Ishikawa (cell line): ENCODE data around the gene EAF2.

Experiments used
- CEBPB ChIP-seq: IDR thresholded peaks from 2 replicates; pipeline ENCODE4 v1.6.1; 2012
- CREB1 ChIP-seq: IDR thresholded peaks from 2 replicates; pipeline ENCODE4 v1.6.1; 2012; ENCODE audit warnings: low read depth
- EGR1 ChIP-seq: IDR thresholded peaks from 2 replicates; pipeline ENCODE4 v1.6.1; 2012
- EP300 ChIP-seq: IDR thresholded peaks from 2 replicates; pipeline ENCODE4 v1.6.1; 2012; ENCODE audit warnings: borderline replicate concordance
- FOXM1 ChIP-seq: IDR thresholded peaks from 2 replicates; pipeline ENCODE4 v1.6.1; 2012; ENCODE audit warnings: low read depth, borderline replicate concordance
- NFIC ChIP-seq: IDR thresholded peaks from 2 replicates; pipeline ENCODE4 v1.6.1; 2012
- RAD21 ChIP-seq: IDR thresholded peaks from 2 replicates; pipeline ENCODE4 v1.6.1; 2012; ENCODE audit warnings: low read depth
- TAF1 ChIP-seq: IDR thresholded peaks from 2 replicates; pipeline ENCODE4 v1.6.1; 2012; ENCODE audit warnings: low read depth, mild to moderate bottlenecking
- TCF12 ChIP-seq: IDR thresholded peaks from 2 replicates; pipeline ENCODE4 v1.6.1; 2012; ENCODE audit warnings: low read depth
- TEAD4 ChIP-seq: IDR thresholded peaks from 2 replicates; pipeline ENCODE4 v1.6.1; 2012
- YY1 ChIP-seq: IDR thresholded peaks from 2 replicates; pipeline ENCODE4 v1.6.1; 2012; ENCODE audit warnings: low read depth
- ZBTB7A ChIP-seq: IDR thresholded peaks from 2 replicates; pipeline ENCODE4 v1.6.1; 2012; ENCODE audit warnings: low read depth
- TF ChIP-seq, protein P1 (sequence below): IDR thresholded peaks from 2 replicates; pipeline ENCODE4 v1.6.1; 2012
- TF ChIP-seq, protein P2 (sequence below): IDR thresholded peaks from 2 replicates; pipeline ENCODE4 v1.6.1; 2012; ENCODE audit warnings: low read depth, mild to moderate bottlenecking
- TF ChIP-seq, protein P3 (sequence below): IDR thresholded peaks from 2 replicates; pipeline ENCODE4 v1.6.1; 2012

EAF2 gene

DNA sequence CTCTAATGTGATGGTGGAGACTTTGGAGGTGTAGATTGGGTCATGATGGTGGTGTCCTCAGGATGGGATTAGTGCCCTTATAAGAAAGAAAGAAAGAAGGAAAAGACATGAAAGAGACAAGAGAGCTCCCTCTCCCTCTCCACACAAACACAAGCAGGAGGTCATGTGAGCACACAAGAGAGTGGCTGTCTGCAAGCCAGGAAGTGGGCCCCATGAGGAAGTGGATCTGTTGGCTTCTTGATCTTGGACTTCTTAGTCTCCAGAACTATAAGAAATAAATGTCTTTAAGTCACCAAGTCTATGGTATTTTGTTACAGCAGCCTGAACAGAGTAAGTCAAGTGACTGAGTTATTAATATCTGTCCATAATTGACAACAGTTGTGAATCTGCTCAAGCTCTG lies 17.3 kb upstream of the EAF2 start:
- TF ChIP-seq EGR1 (no peak), TCF12 (no peak), NFIC (no peak), EP300 (no peak), CREB1 (no peak)
- TF ChIP-seq, protein P1, sequence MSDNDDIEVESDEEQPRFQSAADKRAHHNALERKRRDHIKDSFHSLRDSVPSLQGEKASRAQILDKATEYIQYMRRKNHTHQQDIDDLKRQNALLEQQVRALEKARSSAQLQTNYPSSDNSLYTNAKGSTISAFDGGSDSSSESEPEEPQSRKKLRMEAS: no peak

DNA sequence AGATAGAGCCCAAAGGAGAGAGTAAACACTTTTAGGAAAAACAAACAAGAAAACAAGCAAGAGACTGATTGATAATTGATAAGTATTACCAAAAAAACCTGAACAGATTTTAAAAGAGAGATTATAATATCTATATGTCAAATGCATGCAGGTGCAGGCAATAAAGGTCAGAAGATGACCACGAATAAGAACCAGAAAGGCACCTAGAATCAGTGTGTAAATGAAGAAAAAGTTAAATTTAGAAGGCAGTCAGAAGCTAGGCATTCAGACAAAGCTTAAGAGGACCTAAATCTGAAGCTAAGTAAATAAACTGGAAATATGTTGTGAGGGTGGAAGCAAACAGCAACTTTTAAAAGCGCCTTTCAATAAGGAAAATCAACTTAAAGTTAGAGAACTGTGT lies 16.4 kb upstream of the EAF2 start:
- TF ChIP-seq NFIC (no peak), RAD21 (no peak), EP300 (no peak), FOXM1 (no peak), CREB1 (no peak), TCF12 (no peak), EGR1 (no peak), ZBTB7A (no peak), CEBPB (no peak), TAF1 (no peak), TEAD4 (no peak), YY1 (no peak)
- TF ChIP-seq, protein P1: no peak
- TF ChIP-seq, protein P2, sequence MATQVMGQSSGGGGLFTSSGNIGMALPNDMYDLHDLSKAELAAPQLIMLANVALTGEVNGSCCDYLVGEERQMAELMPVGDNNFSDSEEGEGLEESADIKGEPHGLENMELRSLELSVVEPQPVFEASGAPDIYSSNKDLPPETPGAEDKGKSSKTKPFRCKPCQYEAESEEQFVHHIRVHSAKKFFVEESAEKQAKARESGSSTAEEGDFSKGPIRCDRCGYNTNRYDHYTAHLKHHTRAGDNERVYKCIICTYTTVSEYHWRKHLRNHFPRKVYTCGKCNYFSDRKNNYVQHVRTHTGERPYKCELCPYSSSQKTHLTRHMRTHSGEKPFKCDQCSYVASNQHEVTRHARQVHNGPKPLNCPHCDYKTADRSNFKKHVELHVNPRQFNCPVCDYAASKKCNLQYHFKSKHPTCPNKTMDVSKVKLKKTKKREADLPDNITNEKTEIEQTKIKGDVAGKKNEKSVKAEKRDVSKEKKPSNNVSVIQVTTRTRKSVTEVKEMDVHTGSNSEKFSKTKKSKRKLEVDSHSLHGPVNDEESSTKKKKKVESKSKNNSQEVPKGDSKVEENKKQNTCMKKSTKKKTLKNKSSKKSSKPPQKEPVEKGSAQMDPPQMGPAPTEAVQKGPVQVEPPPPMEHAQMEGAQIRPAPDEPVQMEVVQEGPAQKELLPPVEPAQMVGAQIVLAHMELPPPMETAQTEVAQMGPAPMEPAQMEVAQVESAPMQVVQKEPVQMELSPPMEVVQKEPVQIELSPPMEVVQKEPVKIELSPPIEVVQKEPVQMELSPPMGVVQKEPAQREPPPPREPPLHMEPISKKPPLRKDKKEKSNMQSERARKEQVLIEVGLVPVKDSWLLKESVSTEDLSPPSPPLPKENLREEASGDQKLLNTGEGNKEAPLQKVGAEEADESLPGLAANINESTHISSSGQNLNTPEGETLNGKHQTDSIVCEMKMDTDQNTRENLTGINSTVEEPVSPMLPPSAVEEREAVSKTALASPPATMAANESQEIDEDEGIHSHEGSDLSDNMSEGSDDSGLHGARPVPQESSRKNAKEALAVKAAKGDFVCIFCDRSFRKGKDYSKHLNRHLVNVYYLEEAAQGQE: no peak
- TF ChIP-seq, protein P3, sequence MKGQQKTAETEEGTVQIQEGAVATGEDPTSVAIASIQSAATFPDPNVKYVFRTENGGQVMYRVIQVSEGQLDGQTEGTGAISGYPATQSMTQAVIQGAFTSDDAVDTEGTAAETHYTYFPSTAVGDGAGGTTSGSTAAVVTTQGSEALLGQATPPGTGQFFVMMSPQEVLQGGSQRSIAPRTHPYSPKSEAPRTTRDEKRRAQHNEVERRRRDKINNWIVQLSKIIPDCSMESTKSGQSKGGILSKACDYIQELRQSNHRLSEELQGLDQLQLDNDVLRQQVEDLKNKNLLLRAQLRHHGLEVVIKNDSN: no peak

DNA sequence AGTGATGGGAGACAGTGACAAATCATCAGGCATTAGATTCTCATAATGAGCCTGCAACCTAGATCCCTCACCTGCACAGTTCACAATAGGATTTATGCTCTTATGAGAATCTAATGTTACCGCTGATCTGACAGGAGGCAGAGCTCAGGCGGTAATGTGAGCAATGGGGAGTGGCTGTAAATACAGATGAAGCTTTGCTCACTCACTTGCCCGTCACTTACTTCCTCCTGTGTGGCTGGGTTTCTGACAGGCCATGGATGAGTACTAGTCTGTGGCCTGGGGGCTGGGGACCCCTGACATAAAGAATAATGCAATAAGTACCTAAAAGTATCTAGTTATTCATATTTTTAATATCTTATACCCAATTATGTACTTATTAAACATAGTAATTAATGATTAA lies 15.8 kb upstream of the EAF2 start:
- TF ChIP-seq, protein P2: no peak
- TF ChIP-seq ZBTB7A: no peak
- TF ChIP-seq, protein P3: no peak
- TF ChIP-seq RAD21: no peak

DNA sequence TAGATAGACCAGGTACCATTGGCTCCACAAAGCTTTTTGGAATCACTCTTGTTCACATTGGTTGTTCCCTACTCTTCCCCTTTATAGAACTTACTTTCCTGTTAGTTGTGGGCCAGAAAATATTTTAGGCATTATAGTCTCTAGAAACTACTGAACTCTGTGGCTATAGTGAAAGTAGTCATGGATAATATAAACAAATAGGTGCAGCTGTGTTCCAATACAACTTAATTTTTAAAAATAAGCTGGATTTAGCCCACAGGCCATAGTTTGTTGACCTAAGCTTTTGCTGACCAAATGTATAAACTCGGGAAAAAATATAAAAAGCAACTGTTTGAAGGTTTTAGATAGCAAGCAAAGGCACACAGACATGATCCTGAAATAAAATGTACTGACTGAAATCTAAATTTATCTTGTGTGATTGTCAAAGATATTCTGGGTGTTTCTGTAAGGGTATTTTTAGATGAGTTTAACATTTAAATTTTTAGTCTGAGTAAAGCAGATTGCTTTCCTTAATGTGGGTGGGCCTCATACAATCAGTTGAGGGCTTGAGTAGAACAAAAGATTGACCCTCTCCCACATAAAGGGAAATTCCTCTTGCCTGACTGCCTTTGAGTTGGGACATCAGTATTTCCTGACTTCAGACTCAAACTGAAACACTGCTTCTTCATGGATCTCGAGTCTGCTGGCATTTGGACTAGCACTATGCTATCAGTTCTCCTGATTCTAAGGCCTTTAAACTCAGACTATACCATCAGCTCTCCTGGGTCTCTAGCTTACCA lies 13.4 kb upstream of the EAF2 start:
- TF ChIP-seq CEBPB (no peak), FOXM1 (no peak), YY1 (no peak), EGR1 (no peak), RAD21 (no peak), CREB1 (no peak), TCF12 (no peak), ZBTB7A (no peak), TAF1 (no peak), NFIC (no peak), EP300 (no peak), TEAD4 (no peak)
- TF ChIP-seq, protein P3: no peak
- TF ChIP-seq, protein P1: no peak
- TF ChIP-seq, protein P2: no peak
